Peyer's patch (tissue), 4 donors: ENCODE results near the gene SEPTIN14. TPM values are rescaled to one million over a fixed set of nuclear protein-coding genes. Genes with fewer than 3 reads are reported as not detected.
"Not testable (repeated sequence)": the region's sequence is repeated elsewhere in the genome, so short reads cannot be mapped to it uniquely, and the experiment has no call there.

Experiments used
- DNase-seq, 3 donors: peaks; one replicate each; pipeline ENCODE4 v3.0.0-alpha.2; 2017 to 2019
- H3K27ac ChIP-seq, 4 donors: fragments of 200-600 bp; sonication (generic); one replicate each; pipeline ENCODE4 v1.5.1; 2016 to 2019
- H3K27me3 ChIP-seq, 2 donors: fragments of 200-600 bp; sonication (generic); one replicate each; pipeline ENCODE4 v1.5.1; 2019
- H3K36me3 ChIP-seq, 3 donors: fragments of 200-600 bp; sonication (generic); one replicate each; pipeline ENCODE4 v1.5.1; 2016 to 2019
- H3K4me1 ChIP-seq, 4 donors: fragments of 200-600 bp; sonication (generic); one replicate each; pipeline ENCODE4 v1.5.1; 2016 to 2019
- H3K4me3 ChIP-seq, 4 donors: fragments of 200-600 bp; sonication (generic); 1 replicate in 3 of 4; 2 replicates in 1 of 4; pipeline ENCODE4 v1.5.1; 2016 to 2019; ENCODE audit warnings: mild to moderate bottlenecking in 1 of 4
- H3K9me3 ChIP-seq, 4 donors: fragments of 200-600 bp; sonication (generic); one replicate each; pipeline ENCODE4 v1.5.1; 2016 to 2019; ENCODE audit warnings: mild to moderate bottlenecking in 1 of 4
- POLR2A ChIP-seq, 2 donors: fragments of 450-650 bp; IDR thresholded peaks; one replicate each; pipeline ENCODE4 v1.5.1; 2017; ENCODE audit warnings: antibody characterized with exemption in 2 of 2, mild to moderate bottlenecking in 2 of 2, moderate library complexity in 2 of 2
- total RNA-seq, 4 donors: library from RNA; depleted of rRNA; stranded (reverse); fragments of >200 nt; gene quantifications; one replicate each; pipeline ENCODE4 v1.1.0, GENCODE V29; 2016
- TF ChIP-seq, protein P1 (sequence below), 6 experiments: fragments of 450-650 bp in 4 of 6; fragments of 200-600 bp in 2 of 6; sonication (generic) in 1 of 6; IDR thresholded peaks; one replicate each; pipeline ENCODE4 v1.5.1; 2017 to 2019; ENCODE audit warnings: antibody characterized with exemption in 6 of 6, mild to moderate bottlenecking in 3 of 6, moderate library complexity in 1 of 6

The SEPTIN14 gene
- total RNA-seq, 4 donors from 2014 or later: not detected

DNA sequence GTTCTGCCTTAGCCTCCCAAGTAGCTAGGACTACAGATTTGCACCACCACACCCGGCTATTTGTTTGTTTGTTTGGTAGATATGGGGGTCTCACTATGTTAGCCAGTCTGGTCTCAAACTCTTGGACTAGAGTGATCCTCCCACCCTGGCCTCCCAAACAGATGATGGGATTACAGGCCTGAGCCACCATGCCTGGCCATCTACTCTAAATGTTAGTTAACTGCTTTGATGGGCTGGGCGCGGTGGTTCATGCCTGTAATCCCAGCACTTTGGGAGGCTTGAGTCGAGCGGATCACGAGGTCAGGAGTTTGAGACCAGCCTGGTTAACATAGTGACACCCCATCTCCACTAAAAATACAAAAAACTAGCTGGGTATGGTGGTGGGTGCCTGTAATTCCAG is 74.8 kb downstream of the SEPTIN14 start:
- H3K4me1 ChIP-seq: no peaks in the 10 kb centered on the region
- H3K9me3 ChIP-seq: no peaks in the 10 kb centered on the region
- H3K4me3 ChIP-seq: no peak overlapping the region
- DNase-seq: no peak
- TF ChIP-seq, protein P1, sequence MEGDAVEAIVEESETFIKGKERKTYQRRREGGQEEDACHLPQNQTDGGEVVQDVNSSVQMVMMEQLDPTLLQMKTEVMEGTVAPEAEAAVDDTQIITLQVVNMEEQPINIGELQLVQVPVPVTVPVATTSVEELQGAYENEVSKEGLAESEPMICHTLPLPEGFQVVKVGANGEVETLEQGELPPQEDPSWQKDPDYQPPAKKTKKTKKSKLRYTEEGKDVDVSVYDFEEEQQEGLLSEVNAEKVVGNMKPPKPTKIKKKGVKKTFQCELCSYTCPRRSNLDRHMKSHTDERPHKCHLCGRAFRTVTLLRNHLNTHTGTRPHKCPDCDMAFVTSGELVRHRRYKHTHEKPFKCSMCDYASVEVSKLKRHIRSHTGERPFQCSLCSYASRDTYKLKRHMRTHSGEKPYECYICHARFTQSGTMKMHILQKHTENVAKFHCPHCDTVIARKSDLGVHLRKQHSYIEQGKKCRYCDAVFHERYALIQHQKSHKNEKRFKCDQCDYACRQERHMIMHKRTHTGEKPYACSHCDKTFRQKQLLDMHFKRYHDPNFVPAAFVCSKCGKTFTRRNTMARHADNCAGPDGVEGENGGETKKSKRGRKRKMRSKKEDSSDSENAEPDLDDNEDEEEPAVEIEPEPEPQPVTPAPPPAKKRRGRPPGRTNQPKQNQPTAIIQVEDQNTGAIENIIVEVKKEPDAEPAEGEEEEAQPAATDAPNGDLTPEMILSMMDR (IDR thresholded peaks at IDR 0.05): no peak
- no peak for TF ChIP-seq POLR2A (IDR thresholded peaks at IDR 0.05)
- no peak overlapping the region for H3K27ac ChIP-seq
- no peaks in the 10 kb centered on the region for H3K36me3 ChIP-seq
- H3K27me3 ChIP-seq: no peaks in the 10 kb centered on the region

DNA sequence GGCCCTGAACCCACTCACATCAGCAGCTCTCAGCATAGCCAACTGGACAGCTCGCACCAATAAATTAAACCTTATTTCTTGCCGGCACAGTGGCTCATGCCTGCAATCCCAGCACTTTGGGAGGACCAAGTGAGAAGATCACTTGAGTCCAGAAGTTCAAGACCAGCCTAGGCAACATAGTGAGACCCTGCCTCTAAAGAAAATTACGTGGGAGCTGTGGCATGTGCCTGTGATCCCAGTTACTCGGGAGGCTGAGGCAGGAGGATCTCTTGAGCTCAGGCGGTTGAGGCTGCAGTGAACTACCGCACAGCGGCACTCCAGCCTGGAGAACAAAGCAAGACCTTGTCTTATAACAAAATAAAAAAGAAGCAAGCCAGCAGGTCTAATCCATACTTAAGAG is 75.7 kb downstream of the SEPTIN14 start:
- H3K27ac ChIP-seq: no peak overlapping the region
- no peaks in the 10 kb centered on the region for H3K9me3 ChIP-seq
- no peak overlapping the region for H3K4me3 ChIP-seq
- no peak for DNase-seq
- no peaks in the 10 kb centered on the region for H3K27me3 ChIP-seq
- H3K36me3 ChIP-seq: no peaks in the 10 kb centered on the region
- no peak for TF ChIP-seq POLR2A (IDR thresholded peaks at IDR 0.05)
- TF ChIP-seq, protein P1 (IDR thresholded peaks at IDR 0.05): no peak
- no peaks in the 10 kb centered on the region for H3K4me1 ChIP-seq

DNA sequence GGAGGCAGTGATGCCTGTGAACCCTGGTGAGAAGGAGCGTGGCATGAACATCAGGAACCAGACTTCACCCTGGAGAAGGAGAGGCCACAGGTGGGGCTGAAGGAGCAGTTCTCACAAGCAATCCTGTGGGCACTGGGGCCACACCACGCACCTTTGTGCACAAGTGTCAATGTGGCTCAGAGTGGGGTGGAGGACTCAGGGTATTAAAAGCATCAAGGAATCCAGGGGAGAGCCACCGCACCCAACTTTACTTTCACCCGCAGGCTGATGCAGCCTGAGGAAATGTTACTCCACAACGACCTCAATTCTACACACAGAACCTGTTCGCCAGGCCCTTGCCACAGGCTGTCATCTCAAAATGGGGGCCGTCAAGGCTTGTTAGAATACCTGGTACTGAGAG is 77.1 kb downstream of the SEPTIN14 start:
- not testable (repeated sequence) for DNase-seq, H3K27ac ChIP-seq, H3K9me3 ChIP-seq, H3K4me3 ChIP-seq, H3K36me3 ChIP-seq, H3K4me1 ChIP-seq, H3K27me3 ChIP-seq

DNA sequence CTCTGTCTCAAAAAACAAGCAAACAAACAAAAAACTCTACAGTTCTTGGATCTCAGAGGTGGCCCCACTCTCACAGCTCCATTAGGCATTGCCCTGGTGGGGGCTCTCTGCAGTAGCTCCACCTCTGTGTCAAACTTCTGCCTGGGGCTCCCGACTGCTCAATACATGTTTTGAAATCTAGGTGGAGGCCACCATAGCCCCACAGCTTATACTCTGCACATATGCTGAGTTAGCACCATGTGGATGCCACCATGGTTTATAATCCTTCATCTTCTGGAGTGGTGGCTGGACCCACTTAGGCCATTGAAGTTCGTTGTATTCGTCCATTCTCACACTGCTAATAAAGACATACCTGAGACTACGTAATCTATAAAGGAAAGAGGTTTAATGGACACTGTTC is 78.4 kb downstream of the SEPTIN14 start:
- TF ChIP-seq POLR2A (IDR thresholded peaks at IDR 0.05): no peak
- TF ChIP-seq, protein P1 (IDR thresholded peaks at IDR 0.05): no peak
- DNase-seq: no peak
- Histone ChIP-seq H3K27me3 (no peaks in the 10 kb centered on the region), H3K9me3 (no peaks in the 10 kb centered on the region), H3K36me3 (no peaks in the 10 kb centered on the region), H3K4me1 (no peaks in the 10 kb centered on the region), H3K4me3 (no peak overlapping the region), H3K27ac (no peak overlapping the region)

DNA sequence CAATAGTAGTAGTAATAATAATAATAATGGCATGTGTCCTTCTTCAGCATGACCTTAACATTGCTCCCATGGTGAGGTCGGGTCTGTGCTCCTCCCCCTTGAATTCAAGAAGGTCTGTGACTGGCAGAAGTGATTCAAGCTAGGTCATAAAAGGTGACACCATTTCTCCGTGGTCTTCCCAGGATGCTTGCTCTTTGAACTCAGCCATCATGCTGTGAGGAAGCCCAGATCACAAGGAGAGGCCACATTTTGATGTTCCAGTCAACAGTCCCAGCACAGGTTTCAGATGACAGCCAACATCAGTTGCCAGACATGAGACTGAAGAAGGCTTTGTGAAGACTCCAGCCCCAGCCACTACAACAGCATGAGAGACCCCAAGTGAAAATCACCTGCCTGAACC is 83.9 kb downstream of the SEPTIN14 start:
- no peaks in the 10 kb centered on the region for H3K9me3 ChIP-seq
- TF ChIP-seq POLR2A (IDR thresholded peaks at IDR 0.05): no peak
- TF ChIP-seq, protein P1 (IDR thresholded peaks at IDR 0.05): no peak

DNA sequence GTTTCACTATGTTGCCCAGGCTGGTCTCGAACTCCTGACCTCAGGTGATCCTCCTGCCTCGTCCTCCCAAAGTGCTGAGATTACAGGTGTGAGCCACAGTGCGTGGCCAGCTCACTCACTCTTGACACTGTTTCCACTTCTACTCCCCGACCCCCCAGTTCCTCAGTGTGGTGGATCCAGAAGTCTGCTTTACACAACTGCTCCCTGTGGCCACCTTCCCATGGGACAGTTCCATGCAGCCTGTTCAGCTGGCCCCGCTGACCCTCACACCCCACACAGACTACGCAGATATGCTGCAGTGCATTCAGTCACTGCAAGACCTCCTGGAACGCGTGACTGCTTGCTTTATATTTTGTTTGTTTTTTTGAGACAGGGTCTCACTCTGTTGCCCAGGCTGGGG is 86.4 kb downstream of the SEPTIN14 start:
- TF ChIP-seq, protein P1 (IDR thresholded peaks at IDR 0.05): no peak
- TF ChIP-seq POLR2A (IDR thresholded peaks at IDR 0.05): no peak
- Histone ChIP-seq H3K4me1 (no peaks in the 10 kb centered on the region), H3K27ac (no peak overlapping the region), H3K9me3 (no peaks in the 10 kb centered on the region), H3K27me3 (no peaks in the 10 kb centered on the region), H3K4me3 (no peak overlapping the region), H3K36me3 (no peaks in the 10 kb centered on the region)
- DNase-seq: no peak

More for the DNA sequence above, 83.9 kb downstream of the SEPTIN14 start:
- Histone ChIP-seq H3K27ac (no peak overlapping the region), H3K36me3 (no peaks in the 10 kb centered on the region), H3K4me1 (no peaks in the 10 kb centered on the region), H3K4me3 (no peak overlapping the region), H3K27me3 (no peaks in the 10 kb centered on the region)
- no peak for DNase-seq
